HCT116 (cell line): ENCODE results near the gene HEXD. TPM values are rescaled to one million over a fixed set of nuclear protein-coding genes. Genes with fewer than 3 reads are reported as not detected.

Experiments used
- ATAC-seq: fragments of 200-7000 bp; cut with Tn5 transposase; 2 replicates; pipeline ENCODE4 v1.9.1; 2020; ENCODE audit warnings: mild to moderate bottlenecking, moderate library complexity
- BruUV-seq: library from RNA; stranded (reverse); fragments of 400-500 nt; replicated peaks from 2 replicates; lab custom pipeline; 2021; lab: Mats Ljungman, UMichigan
- CTCF ChIA-PET: fragments of 300-600 bp; sonication (Branson Sonifier 250); formaldehyde crosslinking; loops from one replicate; lab custom pipeline; 2021; ENCODE audit warnings: antibody characterized with exemption; lab: Charles Lee
- POLR2A ChIA-PET: fragments of 300-600, 350-600 bp; sonication (Branson Sonifier 250); formaldehyde crosslinking; loops from one replicate; lab custom pipeline; 2021; ENCODE audit warnings: antibody characterized with exemption; lab: Charles Lee
- RAD21 ChIA-PET, 2 experiments: fragments of 300-600 bp; sonication (Branson Sonifier 250); formaldehyde crosslinking; loops; one replicate each; lab custom pipeline; 2023; ENCODE audit warnings: low total read pairs in 2 of 2; ENCODE audit not compliant: uncharacterized antibody in 2 of 2, unreplicated experiment in 2 of 2, low non-redundant PET in 1 of 2; lab: Charles Lee
- DNase-seq: peaks from one replicate; pipeline ENCODE4 v3.0.0-alpha.2; 2010; ENCODE audit warnings: low read depth, low spot score
- H2AFZ ChIP-seq: fragments of 200-600 bp; shearing (Covaris generic), sonication (generic); 2 replicates; pipeline ENCODE4 v1.6.1; 2017; ENCODE audit warnings: low read depth, mixed run types, mixed read lengths, antibody characterized with exemption, low read length; ENCODE audit not compliant: poor library complexity, severe bottlenecking
- H3K27ac ChIP-seq: 2 replicates; pipeline ENCODE4 v1.5.1; 2012; ENCODE audit warnings: low read depth, low read length
- H3K27me3 ChIP-seq: fragments of 200-600 bp; sonication (generic); 2 replicates; pipeline ENCODE4 v1.6.1; 2016; ENCODE audit warnings: mixed run types, low read length, mixed read lengths; ENCODE audit not compliant: insufficient read depth
- H3K36me3 ChIP-seq, 2 experiments: fragments of 200-500 bp in 1 of 2; fragments of 200-600 bp in 1 of 2; sonication (Bioruptor generic) in 1 of 2; sonication (generic) in 1 of 2; 2 replicates each; pipeline versions ENCODE4 v1.5.1 to v1.6.1; 2014 to 2016; ENCODE audit warnings: low read length in 2 of 2, inconsistent platforms in 1 of 2, mixed read lengths in 1 of 2, mixed run types in 1 of 2; ENCODE audit not compliant: insufficient read depth in 2 of 2, control insufficient read depth in 1 of 2
- H3K4me1 ChIP-seq, 2 experiments: fragments of 200-600 bp in 1 of 2; sonication (generic) in 1 of 2; 2 replicates each; pipeline versions ENCODE4 v1.5.1 to v1.6.1; 2012 to 2017; ENCODE audit warnings: low read length in 2 of 2, inconsistent platforms in 1 of 2, mild to moderate bottlenecking in 1 of 2, mixed read lengths in 1 of 2, mixed run types in 1 of 2, moderate library complexity in 1 of 2; ENCODE audit not compliant: insufficient read depth in 2 of 2, control insufficient read depth in 1 of 2
- H3K4me2 ChIP-seq: fragments of 200-600 bp; sonication (generic); 2 replicates; pipeline ENCODE4 v1.6.1; 2017; ENCODE audit warnings: mixed run types, low read length, mixed read lengths
- H3K4me3 ChIP-seq, 2 experiments: fragments of 200-600 bp in 1 of 2; sonication (generic) in 1 of 2; replicated peaks in 1 of 2; 2 replicates each; pipeline ENCODE4 v1.5.1; 2011 to 2016; ENCODE audit warnings: low read length in 2 of 2, control low read depth in 1 of 2, low read depth in 1 of 2, mild to moderate bottlenecking in 1 of 2, mixed read lengths in 1 of 2, mixed run types in 1 of 2
- H3K79me2 ChIP-seq: fragments of 200-600 bp; sonication (generic); 2 replicates; pipeline ENCODE4 v1.6.1; 2017; ENCODE audit warnings: mild to moderate bottlenecking, mixed run types, low read length, moderate library complexity, mixed read lengths; ENCODE audit not compliant: insufficient read depth
- H3K9ac ChIP-seq: fragments of 200-600 bp; sonication (generic); 2 replicates; pipeline ENCODE4 v1.6.1; 2016; ENCODE audit warnings: low read length, mixed read lengths
- H3K9me2 ChIP-seq: fragments of 200-600 bp; sonication (generic), shearing (Covaris generic); 2 replicates; pipeline ENCODE4 v1.6.1; 2017; ENCODE audit warnings: mixed run types, mild to moderate bottlenecking, moderate library complexity; ENCODE audit not compliant: insufficient read depth
- H3K9me3 ChIP-seq, 2 experiments: fragments of 200-500 bp in 1 of 2; fragments of 200-600 bp in 1 of 2; sonication (Bioruptor generic) in 1 of 2; sonication (generic) in 1 of 2; 2 replicates each; pipeline ENCODE4 v1.6.1; 2014 to 2017; ENCODE audit warnings: low read length in 2 of 2, mixed read lengths in 2 of 2, inconsistent platforms in 1 of 2, low read depth in 1 of 2, mild to moderate bottlenecking in 1 of 2, mixed run types in 1 of 2, moderate library complexity in 1 of 2; ENCODE audit not compliant: control insufficient read depth in 1 of 2, insufficient read depth in 1 of 2
- H4K20me1 ChIP-seq: fragments of 200-600 bp; sonication (generic), shearing (Covaris generic); 2 replicates; pipeline ENCODE4 v1.6.1; 2017; ENCODE audit warnings: mixed run types, mild to moderate bottlenecking, moderate library complexity; ENCODE audit not compliant: insufficient read depth
- CBX3 ChIP-seq: IDR thresholded peaks from 2 replicates; pipeline ENCODE4 v1.6.1; 2012; ENCODE audit warnings: low read depth
- CEBPB ChIP-seq: IDR thresholded peaks from 2 replicates; pipeline ENCODE4 v1.6.1; 2012; ENCODE audit warnings: low read depth
- EGR1 ChIP-seq: IDR thresholded peaks from 2 replicates; pipeline ENCODE4 v1.6.1; 2012; ENCODE audit warnings: low read depth
- FOSL1 ChIP-seq: IDR thresholded peaks from 2 replicates; pipeline ENCODE4 v1.6.1; 2012; ENCODE audit warnings: low read depth
- JUND ChIP-seq: IDR thresholded peaks from 2 replicates; pipeline ENCODE4 v1.6.1; 2012
- POLR2A ChIP-seq: IDR thresholded peaks from 2 replicates; pipeline ENCODE4 v1.7.0; 2011; ENCODE audit warnings: borderline replicate concordance; ENCODE audit not compliant: insufficient read depth, insufficient read length; ENCODE audit errors: extremely low read depth
- RAD21 ChIP-seq: IDR thresholded peaks from 2 replicates; pipeline ENCODE4 v1.6.1; 2012; ENCODE audit warnings: low read depth, mild to moderate bottlenecking
- SIN3A ChIP-seq: IDR thresholded peaks from 2 replicates; pipeline ENCODE4 v1.6.1; 2012; ENCODE audit warnings: low read depth
- SP1 ChIP-seq: IDR thresholded peaks from 2 replicates; pipeline ENCODE4 v1.6.1; 2012; ENCODE audit warnings: low read depth
- SRF ChIP-seq: IDR thresholded peaks from 2 replicates; pipeline ENCODE4 v1.6.1; 2012; ENCODE audit warnings: low read depth
- TCF7L2 ChIP-seq: IDR thresholded peaks from 2 replicates; pipeline ENCODE4 v1.7.0; 2011; ENCODE audit warnings: borderline replicate concordance, inconsistent platforms; ENCODE audit not compliant: insufficient read depth, insufficient read length; ENCODE audit errors: extremely low read depth
- YY1 ChIP-seq: IDR thresholded peaks from 2 replicates; pipeline ENCODE4 v1.6.1; 2011; ENCODE audit warnings: low read length, low read depth, moderate library complexity, mild to moderate bottlenecking; ENCODE audit not compliant: insufficient replicate concordance; ENCODE audit errors: extremely low read depth
- ZFX ChIP-seq: fragments of 450-650 bp; IDR thresholded peaks from 2 replicates; pipeline ENCODE4 v1.6.1; 2017
- intact Hi-C: fragments of 100-400 bp; cut with micrococcal nuclease; formaldehyde crosslinking; loops from 2 replicates; pipeline ENCODE4 v1.10.0; 2022
- total RNA-seq: library from RNA; stranded (reverse); gene quantifications from one replicate; pipeline ENCODE4 v1.2.1, GENCODE V29; 2021; ENCODE audit not compliant: unreplicated experiment
- TF ChIP-seq, protein P1 (sequence below): IDR thresholded peaks from 2 replicates; pipeline ENCODE4 v1.6.1; 2012
- TF ChIP-seq, protein P2 (sequence below): IDR thresholded peaks from 2 replicates; pipeline ENCODE4 v1.6.1; 2012; ENCODE audit warnings: low read depth
- TF ChIP-seq, protein P3 (sequence below), 3 experiments: fragments of 200-600 bp in 1 of 3; sonication (generic) in 1 of 3; IDR thresholded peaks in 2 of 3; conservative IDR thresholded peaks in 1 of 3; 2 replicates each; pipeline ENCODE4 v1.5.1; 2012 to 2017; ENCODE audit warnings: low read depth in 2 of 3, low read length in 2 of 3, antibody characterized with exemption in 1 of 3, borderline replicate concordance in 1 of 3, control low read depth in 1 of 3, mild to moderate bottlenecking in 1 of 3, mixed read lengths in 1 of 3, mixed run types in 1 of 3, moderate library complexity in 1 of 3; ENCODE audit not compliant: insufficient read depth in 1 of 3
- TF ChIP-seq, protein P4 (sequence below): IDR thresholded peaks from 2 replicates; pipeline ENCODE4 v1.6.1; 2011; ENCODE audit warnings: mild to moderate bottlenecking, low read length, moderate library complexity; ENCODE audit not compliant: insufficient replicate concordance; ENCODE audit errors: extremely low read depth

HEXD gene
- total RNA-seq, 1 experiment from 2014 or later: 45.2 TPM

DNA sequence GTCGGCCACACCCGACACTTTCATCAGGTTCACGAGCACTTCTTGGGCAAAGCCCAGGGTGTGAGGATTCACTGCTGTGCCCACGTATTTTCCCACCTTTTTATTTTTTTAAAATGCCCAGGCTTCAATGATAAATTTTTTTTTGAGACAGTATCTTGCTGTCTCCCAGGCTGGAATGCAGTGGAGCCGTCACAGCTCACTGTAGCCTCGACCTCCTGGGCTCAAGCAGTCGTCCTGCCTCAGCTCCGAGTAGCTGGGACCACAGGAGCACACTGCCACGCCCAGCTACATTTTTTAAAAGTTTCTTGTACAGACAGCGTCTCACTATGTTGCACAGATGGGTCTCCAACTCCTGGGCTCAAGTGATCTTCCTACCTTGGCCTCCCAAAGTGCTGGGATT, 28.8 kb upstream of the HEXD start:
- TF ChIP-seq JUND: no peak
- TF ChIP-seq TCF7L2: no peak
- TF ChIP-seq SP1: no peak
- no peak for TF ChIP-seq CBX3
- TF ChIP-seq POLR2A: no peak
- no peak for TF ChIP-seq ZFX
- no peak for TF ChIP-seq EGR1
- TF ChIP-seq, protein P1, sequence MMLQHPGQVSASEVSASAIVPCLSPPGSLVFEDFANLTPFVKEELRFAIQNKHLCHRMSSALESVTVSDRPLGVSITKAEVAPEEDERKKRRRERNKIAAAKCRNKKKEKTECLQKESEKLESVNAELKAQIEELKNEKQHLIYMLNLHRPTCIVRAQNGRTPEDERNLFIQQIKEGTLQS: no peak
- TF ChIP-seq, protein P2, sequence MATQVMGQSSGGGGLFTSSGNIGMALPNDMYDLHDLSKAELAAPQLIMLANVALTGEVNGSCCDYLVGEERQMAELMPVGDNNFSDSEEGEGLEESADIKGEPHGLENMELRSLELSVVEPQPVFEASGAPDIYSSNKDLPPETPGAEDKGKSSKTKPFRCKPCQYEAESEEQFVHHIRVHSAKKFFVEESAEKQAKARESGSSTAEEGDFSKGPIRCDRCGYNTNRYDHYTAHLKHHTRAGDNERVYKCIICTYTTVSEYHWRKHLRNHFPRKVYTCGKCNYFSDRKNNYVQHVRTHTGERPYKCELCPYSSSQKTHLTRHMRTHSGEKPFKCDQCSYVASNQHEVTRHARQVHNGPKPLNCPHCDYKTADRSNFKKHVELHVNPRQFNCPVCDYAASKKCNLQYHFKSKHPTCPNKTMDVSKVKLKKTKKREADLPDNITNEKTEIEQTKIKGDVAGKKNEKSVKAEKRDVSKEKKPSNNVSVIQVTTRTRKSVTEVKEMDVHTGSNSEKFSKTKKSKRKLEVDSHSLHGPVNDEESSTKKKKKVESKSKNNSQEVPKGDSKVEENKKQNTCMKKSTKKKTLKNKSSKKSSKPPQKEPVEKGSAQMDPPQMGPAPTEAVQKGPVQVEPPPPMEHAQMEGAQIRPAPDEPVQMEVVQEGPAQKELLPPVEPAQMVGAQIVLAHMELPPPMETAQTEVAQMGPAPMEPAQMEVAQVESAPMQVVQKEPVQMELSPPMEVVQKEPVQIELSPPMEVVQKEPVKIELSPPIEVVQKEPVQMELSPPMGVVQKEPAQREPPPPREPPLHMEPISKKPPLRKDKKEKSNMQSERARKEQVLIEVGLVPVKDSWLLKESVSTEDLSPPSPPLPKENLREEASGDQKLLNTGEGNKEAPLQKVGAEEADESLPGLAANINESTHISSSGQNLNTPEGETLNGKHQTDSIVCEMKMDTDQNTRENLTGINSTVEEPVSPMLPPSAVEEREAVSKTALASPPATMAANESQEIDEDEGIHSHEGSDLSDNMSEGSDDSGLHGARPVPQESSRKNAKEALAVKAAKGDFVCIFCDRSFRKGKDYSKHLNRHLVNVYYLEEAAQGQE: no peak
- TF ChIP-seq FOSL1: no peak
- TF ChIP-seq, protein P3, sequence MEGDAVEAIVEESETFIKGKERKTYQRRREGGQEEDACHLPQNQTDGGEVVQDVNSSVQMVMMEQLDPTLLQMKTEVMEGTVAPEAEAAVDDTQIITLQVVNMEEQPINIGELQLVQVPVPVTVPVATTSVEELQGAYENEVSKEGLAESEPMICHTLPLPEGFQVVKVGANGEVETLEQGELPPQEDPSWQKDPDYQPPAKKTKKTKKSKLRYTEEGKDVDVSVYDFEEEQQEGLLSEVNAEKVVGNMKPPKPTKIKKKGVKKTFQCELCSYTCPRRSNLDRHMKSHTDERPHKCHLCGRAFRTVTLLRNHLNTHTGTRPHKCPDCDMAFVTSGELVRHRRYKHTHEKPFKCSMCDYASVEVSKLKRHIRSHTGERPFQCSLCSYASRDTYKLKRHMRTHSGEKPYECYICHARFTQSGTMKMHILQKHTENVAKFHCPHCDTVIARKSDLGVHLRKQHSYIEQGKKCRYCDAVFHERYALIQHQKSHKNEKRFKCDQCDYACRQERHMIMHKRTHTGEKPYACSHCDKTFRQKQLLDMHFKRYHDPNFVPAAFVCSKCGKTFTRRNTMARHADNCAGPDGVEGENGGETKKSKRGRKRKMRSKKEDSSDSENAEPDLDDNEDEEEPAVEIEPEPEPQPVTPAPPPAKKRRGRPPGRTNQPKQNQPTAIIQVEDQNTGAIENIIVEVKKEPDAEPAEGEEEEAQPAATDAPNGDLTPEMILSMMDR (IDR thresholded peaks at IDR 0.05 in 2 of 3, conservative IDR thresholded peaks at IDR 0.05 in 1 of 3; ENCODE audit: borderline replicate concordance in 1 of 3, insufficient read depth in 1 of 3, low read depth in 2 of 3, low read length in 2 of 3): no peak
- TF ChIP-seq CEBPB: no peak
- TF ChIP-seq, protein P4, sequence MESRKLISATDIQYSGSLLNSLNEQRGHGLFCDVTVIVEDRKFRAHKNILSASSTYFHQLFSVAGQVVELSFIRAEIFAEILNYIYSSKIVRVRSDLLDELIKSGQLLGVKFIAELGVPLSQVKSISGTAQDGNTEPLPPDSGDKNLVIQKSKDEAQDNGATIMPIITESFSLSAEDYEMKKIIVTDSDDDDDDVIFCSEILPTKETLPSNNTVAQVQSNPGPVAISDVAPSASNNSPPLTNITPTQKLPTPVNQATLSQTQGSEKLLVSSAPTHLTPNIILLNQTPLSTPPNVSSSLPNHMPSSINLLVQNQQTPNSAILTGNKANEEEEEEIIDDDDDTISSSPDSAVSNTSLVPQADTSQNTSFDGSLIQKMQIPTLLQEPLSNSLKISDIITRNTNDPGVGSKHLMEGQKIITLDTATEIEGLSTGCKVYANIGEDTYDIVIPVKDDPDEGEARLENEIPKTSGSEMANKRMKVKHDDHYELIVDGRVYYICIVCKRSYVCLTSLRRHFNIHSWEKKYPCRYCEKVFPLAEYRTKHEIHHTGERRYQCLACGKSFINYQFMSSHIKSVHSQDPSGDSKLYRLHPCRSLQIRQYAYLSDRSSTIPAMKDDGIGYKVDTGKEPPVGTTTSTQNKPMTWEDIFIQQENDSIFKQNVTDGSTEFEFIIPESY: no peak
- TF ChIP-seq RAD21: no peak
- TF ChIP-seq YY1: no peak
- TF ChIP-seq SRF: no peak
- TF ChIP-seq SIN3A: no peak
- TF ChIP-seq, all 23 proteins: peak for 0
- Histone ChIP-seq H3K27me3 (no peaks in the 10 kb centered on the region), H2AFZ (no peak overlapping the region), H3K4me2 (no peak overlapping the region), H4K20me1 (no peaks in the 10 kb centered on the region), H3K4me1 (peaks cover 12 to 26% of the 10 kb centered on the region in 2 experiments), H3K9ac (no peak overlapping the region), H3K36me3 (no peaks in the 10 kb centered on the region), H3K79me2 (no peaks in the 10 kb centered on the region), H3K9me3 (no peaks in the 10 kb centered on the region), H3K4me3 (no peak overlapping the region), H3K9me2 (no peaks in the 10 kb centered on the region), H3K27ac (no peak overlapping the region)
- ChIA-PET POLR2A (no interaction called here), RAD21 (no interaction called here), CTCF (no interaction called here)
- BruUV-seq: no TSS peak
- intact Hi-C loops: no loop called here
- ATAC-seq (no peak), DNase-seq (no peak)
